ENCODE measurements around the gene ARHGEF19.

DNA sequence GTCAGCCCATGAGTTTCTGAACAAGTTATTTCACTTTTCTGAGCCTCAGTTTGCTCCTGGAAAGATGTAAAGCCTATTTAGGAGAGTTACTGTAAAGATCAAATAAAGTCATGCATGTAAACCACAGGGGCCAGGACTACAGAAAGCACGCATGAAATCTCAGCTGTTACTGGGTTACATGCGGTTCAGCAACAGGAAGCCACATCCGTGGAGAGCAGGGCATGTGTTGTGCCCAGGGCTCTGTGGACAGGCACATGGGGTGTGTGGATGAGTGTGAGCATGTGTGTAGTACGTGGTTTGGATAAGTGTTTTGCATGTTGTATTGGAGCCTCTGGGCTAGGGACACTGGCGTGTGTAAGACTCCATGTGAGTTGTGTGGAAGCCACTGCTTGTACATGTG is 54.4 kb downstream of the ARHGEF19 start:
- no peak for TF ChIP-seq POLR2A (IDR thresholded peaks at IDR 0.05; ENCODE audit: low read length)
- TF ChIP-seq GATA1 (IDR thresholded peaks at IDR 0.05; ENCODE audit: low read depth, low read length) = no peak
